Pancreas (tissue), 10 donors: ENCODE data around the gene LEKR1. TPM values are rescaled to one million over a fixed set of nuclear protein-coding genes. Genes with fewer than 3 reads are reported as not detected.
"Not testable (repeated sequence)": the region's sequence is repeated elsewhere in the genome, so short reads cannot be mapped to it uniquely, and the experiment has no call there.

ENCODE experiments used
- ATAC-seq, 4 donors: fragments of 200-7000 bp; cut with Tn5 transposase; one replicate each; pipeline versions ENCODE4 v1.8.0 to v1.9.1; 2020; ENCODE audit warnings: mild to moderate bottlenecking in 4 of 4, moderate library complexity in 4 of 4
- DNase-seq, 6 donors: peaks; one replicate each; pipeline ENCODE4 v3.0.0-alpha.2; 2020
- FAIRE-seq: peaks from 2 replicates; lab custom pipeline; 2012; peaks lifted over from hg19 to GRCh38; lab: Jason Lieb, UNC
- H3K27ac ChIP-seq, 4 donors: fragments of 200-600 bp; sonication (generic); 1 replicate in 3 of 4; 2 replicates in 1 of 4; pipeline versions ENCODE4 v1.5.0 to v1.8.0; 2020
- H3K27me3 ChIP-seq, 4 donors: fragments of 200-600 bp; one replicate each; pipeline ENCODE4 v1.8.0; 2021
- H3K36me3 ChIP-seq, 3 donors: fragments of 200-600 bp; sonication (generic) in 1 of 3; one replicate each; pipeline versions ENCODE4 v1.5.0 to v1.8.0; 2020 to 2021
- H3K4me1 ChIP-seq, 3 donors: fragments of 200-600 bp; one replicate each; pipeline ENCODE4 v1.8.0; 2021
- H3K4me3 ChIP-seq, 4 donors: fragments of 200-600 bp; sonication (generic) in 2 of 4; one replicate each; pipeline versions ENCODE4 v1.5.0 to v1.8.0; 2020 to 2021
- H3K9me3 ChIP-seq, 4 donors: fragments of 200-600 bp; one replicate each; pipeline ENCODE4 v1.8.0; 2021
- CTCF ChIP-seq, 4 donors: fragments of 200-600 bp; sonication (generic) in 3 of 4; IDR thresholded peaks; one replicate each; pipeline versions ENCODE4 v1.5.0 to v1.8.0; 2021; ENCODE audit warnings: antibody characterized with exemption in 4 of 4
- WGBS, 2 donors: extraction: QIAGEN DNeasy Blood & Tissue Kit; methylation state at CpG; one replicate each; pipeline ENCODE4 v1.1.7; 2013; 5-methylcytosine and 5-hydroxymethylcytosine counted together
- intact Hi-C, 3 donors: fragments of 100-400 bp; cut with DNase I; formaldehyde crosslinking; loops; one replicate each; pipeline versions ENCODE4 v1.11.1 to v1.14.2; 2022
- polyA plus RNA-seq, 2 donors: library from polyadenylated mRNA; stranded (reverse); fragments of 200-250 nt; gene quantifications; one replicate each; pipeline ENCODE4 v1.2.3, GENCODE V29; 2013
- total RNA-seq, 6 donors: library from RNA; stranded (reverse); fragmentation: NEBNext Ultra II Directional in 4 of 6; extraction: Animal tissue kit (Norgen Biotek cat#: 25700) in 4 of 6; gene quantifications; one replicate each; pipeline versions ENCODE4 v1.2.1 to v1.2.4, GENCODE V29; 2021 to 2023
- donor health status: healthy with polysubstance abuse.
- donor health status: DM: no; HTN: no; CAD: no; lungs with moderate emphysema.
- donor health status: DM: no; HTN: no; CAD: no.
- donor health status: control.
- donor health status: control.
- donor health status: Bipolar disorder and iron deficiency.
- donor health status: DM: yes; HTN: yes; CAD: no.
- donor health status: DM: no; HTN: no; CAD: no.
- donor health status: DM: no; HTN: no; CAD: no.
- donor health status: DM: yes; HTN: yes; CAD: no.

Gene LEKR1
- total and polyA plus RNA-seq, 8 donors, result 0.88 to 2.8 (median 2.0) TPM

- ATAC-seq (no peak), FAIRE-seq (no peak), DNase-seq (no peak)
- intact Hi-C loops, result no loop called here
- Histone ChIP-seq H3K36me3 (no peaks in the 10 kb centered on the region), H3K4me3 (no peak overlapping the region), H3K27ac (no peak overlapping the region), H3K9me3 (no peaks in the 10 kb centered on the region), H3K27me3 (no peaks in the 10 kb centered on the region), H3K4me1 (no peaks in the 10 kb centered on the region)
- TF ChIP-seq CTCF (IDR thresholded peaks at IDR 0.05), result no peak
- WGBS, 2 donors, result 74 to 83% methylated on average over 2 of the region's 2 CpGs
Observed at GRCh38 chr3:156948402-156949210, 122.5 kb downstream of the LEKR1 start.

- TF ChIP-seq CTCF (IDR thresholded peaks at IDR 0.05), result no peak
- Histone ChIP-seq H3K4me3 (no peak overlapping the region), H3K9me3 (no peaks in the 10 kb centered on the region), H3K36me3 (no peaks in the 10 kb centered on the region), H3K27me3 (no peaks in the 10 kb centered on the region), H3K4me1 (no peaks in the 10 kb centered on the region), H3K27ac (no peak overlapping the region)
- FAIRE-seq, result no peak
- no peak for ATAC-seq
- WGBS, 2 donors, result 77 to 84% methylated on average over 2 of the region's 2 CpGs
- DNase-seq, result no peak
- intact Hi-C loops, result no loop called here
Observed at GRCh38 chr3:156952011-156952410, 125.9 kb downstream of the LEKR1 start.

GRCh38 chr3:156957715-156958114, 131.6 kb downstream of the LEKR1 start:
- H3K27ac ChIP-seq, result no peak overlapping the region
- no peaks in the 10 kb centered on the region for H3K9me3 ChIP-seq
- ATAC-seq (no peak), DNase-seq (no peak), FAIRE-seq (no peak)
- H3K4me1 ChIP-seq, result peaks cover 0 to 3% (median 0%) of the 10 kb centered on the region in 3 donors
- no peak for TF ChIP-seq CTCF (IDR thresholded peaks at IDR 0.05)
- intact Hi-C loops, result no loop called here
- no peak overlapping the region for H3K4me3 ChIP-seq
- no peaks in the 10 kb centered on the region for H3K27me3 ChIP-seq
- 98 to 100% methylated on average over 1 of the region's 1 CpG for WGBS, 2 donors
- H3K36me3 ChIP-seq, result no peaks in the 10 kb centered on the region

- Histone ChIP-seq H3K4me1 (peaks cover 0 to 3% (median 0%) of the 10 kb centered on the region in 3 donors), H3K9me3 (no peaks in the 10 kb centered on the region), H3K4me3 (no peak overlapping the region), H3K27me3 (no peaks in the 10 kb centered on the region), H3K36me3 (no peaks in the 10 kb centered on the region), H3K27ac (no peak overlapping the region)
- intact Hi-C loops, result no loop called here
- DNase-seq (no peak), ATAC-seq (no peak), FAIRE-seq (no peak)
- TF ChIP-seq CTCF (IDR thresholded peaks at IDR 0.05), result no peak
- 62 to 79% methylated on average over 3 of the region's 3 CpGs for WGBS, 2 donors
Observed at GRCh38 chr3:156963096-156963495, 136.9 kb downstream of the LEKR1 start.

GRCh38 chr3:156964577-156964976, 138.4 kb downstream of the LEKR1 start:
- Histone ChIP-seq H3K4me1 (peaks cover 0 to 3% (median 0%) of the 10 kb centered on the region in 3 donors), H3K27me3 (no peaks in the 10 kb centered on the region), H3K4me3 (no peak overlapping the region), H3K27ac (no peak overlapping the region), H3K9me3 (no peaks in the 10 kb centered on the region), H3K36me3 (no peaks in the 10 kb centered on the region)
- peak; percentile 73 for FAIRE-seq
- DNase-seq, result no peak
- no peak for ATAC-seq
- intact Hi-C loops, result no loop called here
- 61 to 65% methylated on average over 3 of the region's 3 CpGs for WGBS, 2 donors
- TF ChIP-seq CTCF (IDR thresholded peaks at IDR 0.05), result no peak

GRCh38 chr3:156966349-156966748, 140.2 kb downstream of the LEKR1 start:
- H3K27me3 ChIP-seq, intact Hi-C loops, H3K4me1 ChIP-seq, H3K4me3 ChIP-seq, H3K27ac ChIP-seq, ATAC-seq, H3K36me3 ChIP-seq, FAIRE-seq, H3K9me3 ChIP-seq: not testable (repeated sequence)
- DNase-seq, result peak in 1 of 6 donors; percentile 22
- 92 to 93% methylated on average over 10 of the region's 10 CpGs for WGBS, 2 donors
